Measurements from ENCODE around the gene TGFBR2. TPM values are rescaled to one million over a fixed set of nuclear protein-coding genes. Genes with fewer than 3 reads are reported as not detected.

The TGFBR2 gene
- total and polyA plus RNA-seq, 8 donors, result 109 to 269 (median 122) TPM

DNA sequence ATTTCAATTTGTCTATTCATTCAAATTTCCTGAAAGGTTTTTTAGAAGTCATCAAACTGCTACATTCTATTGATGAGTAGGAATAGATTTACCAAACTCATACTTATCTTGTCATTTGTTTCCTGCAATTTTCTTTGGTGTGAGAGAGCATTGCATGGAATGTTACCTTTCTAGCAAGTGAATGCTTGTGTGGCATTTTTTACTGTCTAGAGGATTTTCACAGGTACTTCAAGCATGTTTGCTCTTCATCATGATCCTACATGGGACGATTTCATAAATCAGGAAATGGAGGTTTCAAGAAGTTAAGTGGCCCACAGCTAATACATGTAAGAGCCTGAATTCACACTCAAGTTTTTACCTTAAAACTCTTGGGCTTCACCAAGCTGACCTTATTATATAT lies 26.1 kb downstream of the TGFBR2 start:
- Histone ChIP-seq H3K36me3 (peaks cover 0 to 10% of the 10 kb centered on the region in 2 donors), H3K27ac (peak overlapping the region; percentile 53 to 90), H3K27me3 (no peaks in the 10 kb centered on the region), H3K4me1 (peaks cover 36 to 95% of the 10 kb centered on the region in 2 donors), H3K9me3 (no peaks in the 10 kb centered on the region), H3K4me3 (no peak overlapping the region)
- intact Hi-C loops (cut with DNase I), result no loop called here
- DNase-seq (no peak), ATAC-seq (no peak)
- TF ChIP-seq, protein P1, sequence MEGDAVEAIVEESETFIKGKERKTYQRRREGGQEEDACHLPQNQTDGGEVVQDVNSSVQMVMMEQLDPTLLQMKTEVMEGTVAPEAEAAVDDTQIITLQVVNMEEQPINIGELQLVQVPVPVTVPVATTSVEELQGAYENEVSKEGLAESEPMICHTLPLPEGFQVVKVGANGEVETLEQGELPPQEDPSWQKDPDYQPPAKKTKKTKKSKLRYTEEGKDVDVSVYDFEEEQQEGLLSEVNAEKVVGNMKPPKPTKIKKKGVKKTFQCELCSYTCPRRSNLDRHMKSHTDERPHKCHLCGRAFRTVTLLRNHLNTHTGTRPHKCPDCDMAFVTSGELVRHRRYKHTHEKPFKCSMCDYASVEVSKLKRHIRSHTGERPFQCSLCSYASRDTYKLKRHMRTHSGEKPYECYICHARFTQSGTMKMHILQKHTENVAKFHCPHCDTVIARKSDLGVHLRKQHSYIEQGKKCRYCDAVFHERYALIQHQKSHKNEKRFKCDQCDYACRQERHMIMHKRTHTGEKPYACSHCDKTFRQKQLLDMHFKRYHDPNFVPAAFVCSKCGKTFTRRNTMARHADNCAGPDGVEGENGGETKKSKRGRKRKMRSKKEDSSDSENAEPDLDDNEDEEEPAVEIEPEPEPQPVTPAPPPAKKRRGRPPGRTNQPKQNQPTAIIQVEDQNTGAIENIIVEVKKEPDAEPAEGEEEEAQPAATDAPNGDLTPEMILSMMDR (IDR thresholded peaks at IDR 0.05), result no peak

DNA sequence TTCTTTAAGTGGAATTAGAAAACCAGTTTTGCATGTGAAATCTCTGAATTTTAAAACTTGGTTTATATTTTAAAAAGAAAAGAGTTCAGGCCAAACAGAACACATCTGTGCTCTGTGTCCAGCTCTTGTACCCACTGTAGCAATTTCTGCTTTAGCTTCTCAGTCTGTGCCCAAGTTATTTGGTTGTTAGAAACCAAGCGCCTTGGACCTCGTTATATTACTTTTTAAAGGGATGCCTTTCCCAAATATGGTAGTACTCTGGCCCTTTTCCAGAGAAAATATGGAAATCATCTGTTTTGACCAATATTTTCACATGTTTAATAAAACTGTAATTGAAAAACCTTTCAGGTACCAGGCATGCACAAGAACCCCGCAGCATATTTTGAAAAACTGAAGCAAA lies 27.3 kb downstream of the TGFBR2 start:
- intact Hi-C loops (cut with DNase I), result no loop called here
- ATAC-seq (no peak), DNase-seq (no peak)
- peak overlapping the region in 1 of 2 donors; percentile 90 for H3K27ac ChIP-seq
- H3K4me3 ChIP-seq, result no peak overlapping the region
- peaks cover 0 to 10% of the 10 kb centered on the region in 2 donors for H3K36me3 ChIP-seq
- H3K27me3 ChIP-seq, result no peaks in the 10 kb centered on the region
- TF ChIP-seq, protein P1 (IDR thresholded peaks at IDR 0.05), result no peak
- H3K4me1 ChIP-seq, result peaks cover 36 to 90% of the 10 kb centered on the region in 2 donors
- H3K9me3 ChIP-seq, result no peaks in the 10 kb centered on the region

DNA sequence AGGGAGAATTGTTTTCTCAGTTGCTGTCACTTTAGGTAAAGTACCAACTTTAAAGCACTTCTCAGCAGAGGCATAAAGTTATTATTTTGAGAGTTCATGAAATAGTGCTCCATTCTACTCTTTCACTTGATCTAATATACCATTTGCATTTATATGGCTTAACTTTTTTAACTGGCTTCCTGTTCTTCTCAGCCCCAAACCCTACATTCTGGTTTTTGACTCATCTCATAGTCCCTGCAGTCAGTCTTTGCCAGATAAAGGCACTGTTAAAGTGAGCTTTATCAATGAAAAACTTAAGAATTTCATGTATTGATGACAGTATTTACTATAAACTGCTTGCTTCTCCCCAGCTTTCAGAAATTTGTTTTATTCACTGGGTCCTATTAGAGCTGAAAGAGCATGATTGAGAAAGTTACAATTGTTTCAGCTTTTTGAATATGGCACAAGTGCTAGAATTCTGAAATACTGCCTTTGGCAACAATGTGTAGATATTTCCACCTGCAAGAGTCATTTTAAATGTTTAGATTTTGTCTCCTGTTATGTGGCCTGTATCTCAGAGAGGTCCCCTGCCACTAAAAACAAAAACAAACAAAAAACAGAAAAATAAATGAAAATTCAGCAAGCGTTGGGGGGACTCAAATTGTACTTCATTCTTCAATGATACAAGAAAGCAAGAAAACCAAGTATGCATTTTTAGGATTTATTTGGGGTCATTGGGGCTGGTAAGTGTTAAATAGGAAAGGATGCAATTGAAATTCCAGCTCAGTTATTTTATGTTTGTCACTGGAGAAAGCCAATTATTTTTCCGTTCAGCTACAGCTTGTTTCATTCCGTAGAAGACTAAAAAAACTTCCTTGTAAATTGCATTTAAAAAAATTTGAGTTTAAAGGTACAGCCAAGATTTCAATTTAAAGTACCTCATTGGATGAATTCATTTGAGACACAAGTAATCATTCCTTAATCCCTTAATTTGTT lies 28.6 kb downstream of the TGFBR2 start:
- ATAC-seq, result no peak
- Histone ChIP-seq H3K27ac (peak overlapping the region; percentile 4 to 69), H3K27me3 (no peaks in the 10 kb centered on the region), H3K4me1 (peaks cover 30 to 90% of the 10 kb centered on the region in 2 donors), H3K9me3 (no peaks in the 10 kb centered on the region), H3K36me3 (peaks cover 0 to 5% of the 10 kb centered on the region in 2 donors), H3K4me3 (no peak overlapping the region)
- no peak for DNase-seq
- TF ChIP-seq, protein P1 (IDR thresholded peaks at IDR 0.05), result no peak
- intact Hi-C loops (cut with DNase I), result no loop called here

DNA sequence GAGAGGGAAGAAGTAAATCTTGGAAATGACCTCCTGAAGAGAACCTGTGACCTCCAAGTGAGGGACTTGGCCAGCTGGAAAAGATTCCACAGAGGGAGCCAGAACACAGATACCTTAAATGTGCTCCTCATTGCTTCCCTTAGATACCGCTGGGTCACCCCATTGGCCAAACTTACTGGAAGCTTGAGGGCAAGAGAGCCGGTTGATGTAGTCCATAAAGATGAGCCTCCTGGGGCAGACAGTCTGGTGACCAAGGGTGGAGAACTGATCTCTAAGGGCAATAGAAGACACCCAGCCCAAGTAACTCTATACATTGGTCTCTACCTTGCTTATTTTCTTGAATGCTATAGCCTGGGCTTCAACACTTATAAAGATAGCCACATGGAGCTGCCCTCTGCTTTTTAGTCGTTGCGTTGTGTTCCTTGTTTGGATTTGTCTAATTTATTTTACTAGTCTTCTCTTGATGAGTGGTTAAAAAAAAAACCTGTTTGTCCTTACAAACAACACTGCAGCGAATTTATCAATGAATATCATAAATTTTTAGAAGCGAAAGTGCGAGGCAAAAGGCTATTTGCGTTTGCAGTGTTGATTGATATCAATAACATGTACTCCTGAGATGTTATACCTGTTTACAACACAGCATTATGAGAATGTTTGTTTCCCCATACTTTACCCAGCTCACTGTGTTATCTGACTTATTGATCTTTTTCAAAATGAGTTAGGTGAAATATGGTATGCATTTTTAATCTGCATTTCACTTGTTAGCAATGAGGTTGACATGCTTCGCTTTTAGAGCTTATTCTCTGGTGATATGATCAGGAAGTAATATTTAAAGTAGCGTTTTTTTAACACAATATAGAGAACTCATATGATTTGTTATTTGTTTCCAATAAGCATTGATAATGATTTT lies 31.2 kb downstream of the TGFBR2 start:
- no peak for ATAC-seq
- intact Hi-C loops (cut with DNase I), result no loop called here
- Histone ChIP-seq H3K36me3 (peaks cover 0 to 5% of the 10 kb centered on the region in 2 donors), H3K27me3 (no peaks in the 10 kb centered on the region), H3K4me3 (no peak overlapping the region), H3K4me1 (peaks cover 26 to 90% of the 10 kb centered on the region in 2 donors), H3K27ac (peak overlapping the region in 1 of 2 donors; percentile 42), H3K9me3 (no peaks in the 10 kb centered on the region)
- DNase-seq, result no peak
- TF ChIP-seq, protein P1 (IDR thresholded peaks at IDR 0.05), result no peak

All from left lung (tissue), 10 donors.